GM12891 (cell line): ENCODE measurements around the gene GRIK1.

Source experiments
- POLR2A ChIP-seq: IDR thresholded peaks from 2 replicates; pipeline ENCODE4 v1.6.1; 2011; ENCODE audit warnings: low read depth, low read length, control low read depth
- POLR2AphosphoS5 ChIP-seq: IDR thresholded peaks from 2 replicates; pipeline ENCODE4 v1.6.1; 2011; ENCODE audit warnings: low read depth, low read length, control low read depth
- POU2F2 ChIP-seq: IDR thresholded peaks from 2 replicates; pipeline ENCODE4 v1.6.1; 2011; ENCODE audit warnings: low read depth, mild to moderate bottlenecking, control low read depth, low read length, moderate library complexity
- SPI1 ChIP-seq: IDR thresholded peaks from 2 replicates; pipeline ENCODE4 v1.6.1; 2011; ENCODE audit warnings: low read depth, low read length, control low read depth
- TAF1 ChIP-seq: IDR thresholded peaks from 2 replicates; pipeline ENCODE4 v1.6.1; 2011; ENCODE audit warnings: low read depth, low read length, control low read depth

GRCh38 chr21:29920938-29921337, 18.9 kb downstream of the GRIK1 start:
- TF ChIP-seq POLR2A, result no peak
- no peak for TF ChIP-seq POLR2AphosphoS5
- no peak for TF ChIP-seq TAF1
- no peak for TF ChIP-seq SPI1
- no peak for TF ChIP-seq POU2F2
